GM11168 (cell line): Measurements from ENCODE around the gene UTP11.
"Not testable (repeated sequence)": the region's sequence is repeated elsewhere in the genome, so short reads cannot be mapped to it uniquely, and the experiment has no call there.

Experiments used
- in situ Hi-C: fragments of 300-500 bp; cut with MboI; formaldehyde crosslinking; loops from one replicate; pipeline ENCODE4 v1.12.0; 2022; ENCODE audit warnings: low sequenced_read_pairs; ENCODE audit not compliant: unreplicated experiment

The UTP11 gene

DNA sequence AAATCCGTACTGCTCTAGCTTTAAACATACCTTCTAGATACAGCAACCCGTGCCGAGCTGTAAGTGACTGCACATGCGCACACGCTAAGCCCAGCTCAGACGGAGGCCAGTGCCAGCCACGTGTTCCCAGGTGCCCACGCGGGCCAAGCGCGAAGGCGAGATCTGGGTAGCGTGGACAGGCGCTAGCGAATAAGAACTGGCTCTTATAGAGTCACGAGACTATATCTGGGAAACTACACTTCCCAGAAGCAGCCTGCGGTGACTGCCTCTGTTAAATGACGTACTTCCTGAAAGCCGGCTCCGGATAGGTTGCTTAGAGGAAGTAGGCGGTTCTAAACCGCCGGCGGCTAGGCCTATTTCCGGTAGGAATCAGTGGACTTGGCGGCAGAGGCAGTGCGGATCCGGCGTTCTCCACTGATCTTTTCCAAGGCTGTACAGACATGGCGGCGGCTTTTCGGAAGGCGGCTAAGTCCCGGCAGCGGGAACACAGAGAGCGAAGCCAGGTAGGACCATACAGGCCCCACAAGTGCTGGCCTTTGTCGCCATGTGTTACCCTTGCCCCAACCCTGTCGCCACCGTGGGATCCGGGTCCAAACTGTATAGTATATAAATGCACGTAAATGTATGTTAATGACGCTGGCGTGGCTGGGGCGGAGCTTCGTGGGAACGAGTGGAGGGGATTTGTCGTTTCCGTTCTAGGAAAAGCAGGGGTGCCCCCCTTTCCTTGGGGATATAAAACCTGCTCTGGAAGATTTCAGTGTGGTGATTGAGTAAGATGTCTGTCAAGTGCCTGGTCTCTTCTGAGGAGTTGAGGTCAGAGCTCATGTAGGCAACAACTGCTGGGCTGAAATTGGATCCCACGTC, at the start of gene UTP11:
Gene UTP11, plus strand, starts transcription at position 372 of the 864 bp plus-strand sequence. Its CDS starts 69 bp downstream, at position 441.
- in situ Hi-C loops: loop anchor here (25.0 kb wide), 1 partner anchor 825 kb away; no protein-coding TSS in a partner anchor

DNA sequence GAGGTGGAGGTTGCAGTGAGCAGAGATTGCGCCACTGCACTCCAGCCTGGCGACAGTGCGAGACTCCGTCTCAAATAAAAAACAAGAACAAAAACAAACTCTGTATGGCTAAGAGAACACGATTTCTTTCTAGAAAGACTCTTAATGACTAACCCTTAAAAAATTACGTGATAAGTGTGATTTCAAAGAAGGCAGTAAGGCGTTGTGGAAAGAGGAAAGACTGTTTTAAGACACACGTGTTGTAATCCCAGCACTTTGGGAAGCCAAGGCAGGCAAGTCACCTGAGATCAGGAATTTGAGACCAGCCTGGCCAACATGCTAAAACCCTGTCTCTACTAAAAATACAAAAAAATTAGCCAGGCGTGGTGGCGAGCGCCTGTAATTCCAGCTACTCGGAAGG, 48.4 kb upstream of the UTP11 start:
- in situ Hi-C loops: not testable (repeated sequence)

GRCh38 chr1:37965301-37965700, 47.2 kb upstream of the UTP11 start:
- in situ Hi-C loops: no loop called here

- in situ Hi-C loops: not testable (repeated sequence)
These were observed 38.9 kb upstream of the UTP11 start for GRCh38 chr1:37973684-37974083.

GRCh38 chr1:37974567-37974966, 38.0 kb upstream of the UTP11 start:
- in situ Hi-C loops: no loop called here

GRCh38 chr1:37975083-37975482, 37.5 kb upstream of the UTP11 start:
- in situ Hi-C loops: not testable (repeated sequence)

DNA sequence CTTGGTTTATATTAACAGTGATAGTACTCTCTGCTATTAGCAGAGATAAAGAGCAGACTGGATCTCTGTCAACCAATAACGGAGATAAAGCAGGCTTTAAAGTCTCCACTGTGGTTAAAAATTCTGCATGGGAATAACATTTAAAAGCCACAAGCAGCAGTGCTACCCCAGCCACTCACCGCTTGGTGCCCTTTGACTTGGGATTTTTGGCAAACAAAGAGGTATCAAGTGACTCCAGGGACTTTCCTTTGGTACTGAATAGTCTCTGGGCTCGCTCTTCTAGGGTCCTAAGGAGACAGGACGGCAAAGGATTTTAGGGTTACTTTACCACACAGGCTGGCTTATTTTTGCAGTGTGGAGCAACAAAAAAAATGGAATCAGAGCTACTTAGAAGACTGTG, 34.0 kb upstream of the UTP11 start:
- in situ Hi-C loops: no loop called here

DNA sequence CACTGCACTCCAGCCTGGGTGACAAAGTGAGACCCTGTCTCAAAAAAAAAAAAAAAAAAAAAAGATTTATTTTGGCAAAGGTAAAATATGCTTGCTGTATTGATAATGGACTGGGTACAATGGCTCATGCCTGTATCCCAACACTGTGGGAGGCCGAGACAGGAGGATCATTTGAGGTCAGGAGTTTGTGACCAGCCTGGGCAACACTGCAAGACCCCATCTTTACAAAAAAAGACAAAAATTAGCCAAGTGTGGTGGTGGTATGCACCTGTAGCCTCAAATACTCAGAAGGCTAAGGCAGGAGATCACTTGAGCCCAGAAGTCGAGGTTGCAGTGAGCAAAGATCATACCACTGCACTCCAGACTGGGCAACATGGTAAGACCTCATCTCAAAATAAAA, 29.0 kb upstream of the UTP11 start:
- in situ Hi-C loops: loop anchor here (10.0 kb wide), 1 partner anchor 99 kb away; no protein-coding TSS in a partner anchor

- in situ Hi-C loops: loop anchor here (10.0 kb wide), 1 partner anchor 103 kb away; no protein-coding TSS in a partner anchor
These were observed 24.9 kb upstream of the UTP11 start for GRCh38 chr1:37987679-37988078.

- in situ Hi-C loops: loop anchor here (10.0 kb wide), 1 partner anchor 105 kb away; no protein-coding TSS in a partner anchor
These were observed 23.1 kb upstream of the UTP11 start for GRCh38 chr1:37989361-37989930.

- in situ Hi-C loops: no loop called here
These were observed 17.5 kb upstream of the UTP11 start for GRCh38 chr1:37994886-37995566.

- in situ Hi-C loops: no loop called here
These were observed 16.7 kb upstream of the UTP11 start for GRCh38 chr1:37995751-37996345.

DNA sequence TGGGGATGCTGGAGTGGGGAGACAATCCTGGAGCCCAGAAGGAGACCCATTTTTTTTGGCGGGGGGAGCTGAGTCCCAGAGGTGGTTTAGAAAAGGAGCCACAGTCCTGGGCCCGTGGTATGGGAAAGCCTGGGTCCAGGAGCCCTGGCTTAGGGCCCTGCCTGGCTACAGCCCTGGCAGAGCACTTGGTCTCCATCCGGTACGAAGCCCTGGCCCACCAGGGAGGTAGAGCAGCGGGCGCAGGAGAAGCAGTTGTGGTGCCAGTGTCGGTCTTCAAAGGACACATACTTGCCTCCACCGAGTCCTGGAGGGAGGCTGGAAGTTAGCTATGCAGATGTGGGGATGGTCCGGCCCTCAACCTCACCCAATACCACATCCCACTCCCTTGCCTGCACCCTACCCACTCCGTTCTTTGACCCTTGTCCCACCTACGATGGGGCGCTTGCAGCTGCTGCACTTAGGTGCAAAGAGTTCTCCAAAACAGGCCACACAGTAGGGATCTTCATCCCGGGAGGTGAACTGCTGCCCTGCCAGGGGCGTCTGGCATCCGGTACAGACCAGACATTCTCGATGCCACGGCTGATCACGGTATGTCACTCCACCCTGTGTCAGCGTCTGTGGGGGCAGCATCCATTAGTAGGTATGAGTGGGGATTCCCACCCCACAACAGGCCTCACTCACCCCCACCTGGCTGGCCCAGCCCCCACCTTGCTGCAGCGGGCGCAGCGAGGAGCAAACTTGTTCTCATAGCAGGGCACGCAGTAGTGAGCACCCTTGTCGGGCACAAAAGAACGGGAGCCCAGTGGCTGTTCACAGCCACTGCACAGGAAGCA, 15.1 kb upstream of the UTP11 start:
- in situ Hi-C loops: no loop called here

- in situ Hi-C loops: no loop called here
These were observed 14.3 kb upstream of the UTP11 start for GRCh38 chr1:37998089-37998808.

- in situ Hi-C loops: no loop called here
These were observed 13.6 kb upstream of the UTP11 start for GRCh38 chr1:37998913-37999429.

DNA sequence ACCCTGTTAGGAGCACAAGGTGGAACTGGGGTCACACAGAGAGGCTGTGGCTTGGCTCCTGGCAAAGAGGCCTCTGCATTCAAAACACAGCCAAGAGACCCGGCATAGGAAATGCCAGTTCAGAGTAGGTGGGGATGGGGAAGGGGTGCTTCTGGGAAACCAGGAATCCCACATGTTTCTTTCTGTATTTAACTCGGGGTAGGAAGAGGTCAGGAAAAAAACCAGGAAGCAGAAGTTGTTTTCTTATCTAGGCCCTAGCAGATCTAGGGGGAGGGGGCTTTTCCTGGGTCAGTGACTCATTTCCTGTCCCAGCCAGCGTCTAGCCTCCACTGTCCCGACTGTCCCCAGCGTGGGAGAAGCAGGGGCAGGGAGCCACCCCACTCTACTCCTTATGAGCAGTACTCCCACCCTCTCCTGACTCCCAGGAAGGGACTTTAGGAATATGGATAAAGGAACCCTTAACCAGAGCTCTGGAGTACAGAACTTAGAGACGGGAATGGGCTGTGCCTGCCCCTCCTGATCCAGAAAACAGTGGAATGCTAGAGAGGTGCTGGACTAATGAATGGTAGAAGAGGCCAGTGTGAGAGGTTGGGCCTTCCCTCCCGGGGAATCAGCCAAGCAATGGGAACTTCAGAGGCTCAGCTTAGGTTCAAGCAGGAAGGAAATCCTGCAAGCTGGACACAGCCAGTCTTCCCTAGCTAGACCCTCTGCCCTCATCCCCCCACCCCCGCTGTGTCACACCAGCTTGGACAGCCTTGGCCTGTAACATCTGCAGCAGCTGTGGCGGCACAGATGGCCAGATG, 12.9 kb upstream of the UTP11 start:
- in situ Hi-C loops: loop anchor here (25.0 kb wide), 1 partner anchor 838 kb away; no protein-coding TSS in a partner anchor

DNA sequence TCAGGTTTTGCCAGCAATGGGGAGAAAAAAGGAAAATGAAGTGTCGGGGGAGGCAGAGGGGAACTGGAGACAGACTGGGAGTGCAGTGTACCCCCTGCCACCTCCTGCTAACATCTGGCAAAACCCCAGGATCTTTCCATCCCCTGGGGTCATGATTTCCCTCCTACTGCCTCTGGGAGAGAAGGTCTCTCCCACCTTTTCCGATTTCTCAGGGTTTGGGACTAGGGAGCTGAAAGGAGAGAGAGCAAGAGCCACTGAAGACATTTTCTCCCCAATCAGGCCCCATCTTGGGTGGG, 12.4 kb upstream of the UTP11 start:
- in situ Hi-C loops: loop anchor here (25.0 kb wide), 1 partner anchor 837 kb away; no protein-coding TSS in a partner anchor
